K562 (cell line): ENCODE measurements around the gene CC2D2B. TPM values are rescaled to one million over a fixed set of nuclear protein-coding genes. Genes with fewer than 3 reads are reported as not detected.

Source experiments
- ATAC-seq: fragments of 200-7000 bp; cut with Tn5 transposase; 3 replicates; pipeline ENCODE4 v1.9.1; 2020; ENCODE audit warnings: moderate library complexity
- BruUV-seq: library from RNA; stranded (reverse); fragments of 400-500 nt; replicated peaks from 2 replicates; lab custom pipeline; 2021; lab: Mats Ljungman, UMichigan
- CTCF ChIA-PET: fragments of 300-600 bp; formaldehyde crosslinking; extraction: SDS; loops from one replicate; lab custom pipeline; 2021; ENCODE audit warnings: low intra/inter-chr PET ratio; lab: Yijun Ruan, JAX
- POLR2A ChIA-PET: fragments of 300-600, 350-650 bp; sonication (Branson Sonifier 250); formaldehyde crosslinking; extraction: SDS; loops from one replicate; lab custom pipeline; 2021; ENCODE audit warnings: antibody characterized with exemption, inconsistent platforms; lab: Yijun Ruan, JAX
- DNase-seq, 4 experiments: peaks; one replicate each; pipeline versions ENCODE4 v3.0.0 to v3.0.0-alpha.2; 2011 to 2018; ENCODE audit warnings: low spot score in 3 of 4, mixed read lengths in 3 of 4; ENCODE audit errors: extremely low read depth in 1 of 4
- FAIRE-seq: peaks from 2 replicates; lab custom pipeline; 2011; peaks lifted over from hg19 to GRCh38; lab: Jason Lieb, UNC
- H2AFZ ChIP-seq: 2 replicates; pipeline ENCODE4 v1.6.0; 2011; ENCODE audit warnings: low read depth, low read length, control low read depth, inconsistent platforms
- H3K27ac ChIP-seq: fragments of 200-600 bp; 3 replicates; pipeline ENCODE4 v1.8.0; 2011; ENCODE audit warnings: low read depth, mild to moderate bottlenecking, control low read depth, inconsistent platforms, low read length, moderate library complexity, mixed read lengths; ENCODE audit errors: extremely low read depth
- H3K27me3 ChIP-seq, 2 experiments: fragments of 300-600 bp in 1 of 2; 2 replicates in 1 of 2; 3 replicates in 1 of 2; pipeline versions ENCODE4 v1.6.0 to v1.8.0; 2011; ENCODE audit warnings: inconsistent platforms in 2 of 2, low read length in 2 of 2, mild to moderate bottlenecking in 1 of 2, mixed read lengths in 1 of 2, moderate library complexity in 1 of 2; ENCODE audit not compliant: control insufficient read depth in 2 of 2, insufficient read depth in 2 of 2
- H3K36me3 ChIP-seq: fragments of 300-600 bp; 3 replicates; pipeline ENCODE4 v1.8.0; 2011; ENCODE audit warnings: mild to moderate bottlenecking, low read length, inconsistent platforms; ENCODE audit not compliant: control insufficient read depth, insufficient read depth
- H3K4me1 ChIP-seq, 2 experiments: fragments of 200-600 bp in 1 of 2; replicated peaks in 1 of 2; 2 replicates in 1 of 2; 3 replicates in 1 of 2; pipeline versions ENCODE4 v1.5.1 to v1.8.0; 2011; ENCODE audit warnings: inconsistent platforms in 2 of 2, low read length in 2 of 2, mild to moderate bottlenecking in 1 of 2, mixed read lengths in 1 of 2, moderate library complexity in 1 of 2; ENCODE audit not compliant: control insufficient read depth in 2 of 2, insufficient read depth in 2 of 2
- H3K4me2 ChIP-seq: 2 replicates; pipeline ENCODE4 v1.6.1; 2011; ENCODE audit warnings: low read length, control low read depth, inconsistent platforms, mixed read lengths; ENCODE audit not compliant: insufficient read depth
- H3K4me3 ChIP-seq: fragments of 200-600 bp; sonication (generic), shearing (Covaris generic); 2 replicates; pipeline ENCODE4 v1.5.1; 2016; ENCODE audit warnings: control low read depth, inconsistent platforms
- H3K79me2 ChIP-seq: fragments of 200-600 bp; 3 replicates; pipeline ENCODE4 v1.8.0; 2011; ENCODE audit warnings: low read length, inconsistent platforms; ENCODE audit not compliant: control insufficient read depth, insufficient read depth
- H3K9ac ChIP-seq, 2 experiments: 2 replicates each; pipeline versions ENCODE4 v1.6.0 to v1.6.1; 2011; ENCODE audit warnings: low read depth in 2 of 2, low read length in 2 of 2, control low read depth in 1 of 2, inconsistent platforms in 1 of 2, mild to moderate bottlenecking in 1 of 2, mixed read lengths in 1 of 2; ENCODE audit not compliant: insufficient read depth in 1 of 2
- H3K9me1 ChIP-seq: one replicate; pipeline ENCODE4 v1.6.0; 2011; ENCODE audit warnings: inconsistent platforms, mild to moderate bottlenecking, low read length, moderate library complexity; ENCODE audit not compliant: control insufficient read depth, insufficient read depth
- H3K9me3 ChIP-seq: replicated peaks from 2 replicates; pipeline ENCODE4 v1.5.1; 2011; ENCODE audit warnings: low read depth, low read length, inconsistent platforms; ENCODE audit not compliant: control insufficient read depth, insufficient read depth
- H4K20me1 ChIP-seq: replicated peaks from 2 replicates; pipeline ENCODE4 v1.6.1; 2011; ENCODE audit warnings: low read length, inconsistent platforms, mixed read lengths; ENCODE audit not compliant: control insufficient read depth, insufficient read depth
- CSDE1 ChIP-seq, 2 experiments: fragments of 450-650 bp; IDR thresholded peaks; 2 replicates each; pipeline ENCODE4 v1.6.1; 2016; ENCODE audit warnings: mild to moderate bottlenecking in 1 of 2
- FOXA1 ChIP-seq: fragments of 450-650 bp; IDR thresholded peaks from 2 replicates; pipeline ENCODE4 v1.6.1; 2016; ENCODE audit warnings: mild to moderate bottlenecking, borderline replicate concordance
- HNRNPK ChIP-seq: fragments of 200-400 bp; formaldehyde crosslinking; IDR thresholded peaks from one replicate; pipeline ENCODE4 v1.6.1; 2018; ENCODE audit warnings: mild to moderate bottlenecking, low read depth, low read length; ENCODE audit not compliant: poor library complexity, severe bottlenecking
- HNRNPUL1 ChIP-seq: fragments of 200-400 bp; formaldehyde crosslinking; IDR thresholded peaks from 2 replicates; pipeline ENCODE4 v1.6.1; 2017; ENCODE audit warnings: low read length
- PCBP2 ChIP-seq: fragments of 200-400 bp; formaldehyde crosslinking; IDR thresholded peaks from 2 replicates; pipeline ENCODE4 v1.6.1; 2018; ENCODE audit warnings: low read length, low read depth, mild to moderate bottlenecking, moderate library complexity; ENCODE audit not compliant: poor library complexity, severe bottlenecking
- RBM14 ChIP-seq: fragments of 200-400 bp; formaldehyde crosslinking; IDR thresholded peaks from 2 replicates; pipeline ENCODE4 v1.6.1; 2018; ENCODE audit warnings: low read depth, mild to moderate bottlenecking, low read length, moderate library complexity, borderline replicate concordance; ENCODE audit not compliant: insufficient read depth
- RCOR1 ChIP-seq, 2 experiments: IDR thresholded peaks; 2 replicates each; pipeline ENCODE4 v1.6.1; 2012; ENCODE audit warnings: low read depth in 2 of 2, low read length in 2 of 2, borderline replicate concordance in 1 of 2, improper control_type of control experiment in 1 of 2
- SMC3 ChIP-seq: conservative IDR thresholded peaks from 2 replicates; pipeline ENCODE4 v1.6.1; 2011; ENCODE audit warnings: low read depth, low read length, improper control_type of control experiment; ENCODE audit not compliant: insufficient read depth
- STAG1 ChIP-seq: sonication (generic); formaldehyde crosslinking; IDR thresholded peaks from 2 replicates; pipeline ENCODE4 v1.5.0; 2020; ENCODE audit warnings: missing genetic modification reagents, borderline replicate concordance
- WGBS: fragments of 100-300 bp; shearing (Covaris generic); methylation state at CpG from one replicate; pipeline ENCODE4 v1.1.6; 2016; ENCODE audit warnings: low coverage, mixed read lengths; ENCODE audit not compliant: insufficient coverage; ENCODE audit errors: missing lambda C conversion rate; 5-methylcytosine and 5-hydroxymethylcytosine counted together
- in situ Hi-C: fragments of 300-500 bp; cut with MboI; formaldehyde crosslinking; loops from 4 replicates; pipeline ENCODE4 v1.15.0; 2018; ENCODE audit warnings: inconsistent platforms, mixed read lengths
- intact Hi-C: fragments of 100-400 bp; cut with micrococcal nuclease; formaldehyde crosslinking; loops from 2 replicates; pipeline ENCODE4 v1.14.2; 2022
- polyA plus RNA-seq, 8 experiments: library from polyadenylated mRNA; depleted of rRNA in 4 of 8; stranded (reverse) in 5 of 8; unstranded in 3 of 8; fragments of >200 nt; fragmentation: Nextera tagmentation in 2 of 8; fragmentation: Illumina TruSeq in 1 of 8; extraction: Ambion mirVana in 2 of 8; extraction: Trizol in 1 of 8; gene quantifications; 2 replicates each; pipeline versions ENCODE4 v1.2.1 to v1.2.3, GENCODE V29; 2011 to 2014; ENCODE audit warnings: inconsistent platforms in 1 of 8, missing spikeins in 1 of 8
- total RNA-seq, 7 experiments: library from RNA; depleted of rRNA in 6 of 7; stranded (reverse); fragments of >200 nt in 6 of 7; fragmentation: Illumina TruSeq in 2 of 7; extraction: Trizol in 2 of 7; gene quantifications; 2 replicates each; pipeline versions ENCODE4 v1.2.1 to v1.2.3, GENCODE V29; 2011 to 2021; ENCODE audit warnings: low replicate concordance in 1 of 7
- TF ChIP-seq, protein P1 (sequence below): fragments of 450-650 bp; formaldehyde crosslinking; conservative IDR thresholded peaks from 2 replicates; pipeline ENCODE4 v1.4.0; 2022; ENCODE audit warnings: mild to moderate bottlenecking, missing genetic modification characterization

The CC2D2B gene
- total and polyA plus RNA-seq, 9 of the 15 experiments (the other 6 are each of a cell fraction or from before 2014, with no cell fraction given): 0.10 to 0.34 (median 0.20) TPM; not detected in 5

DNA sequence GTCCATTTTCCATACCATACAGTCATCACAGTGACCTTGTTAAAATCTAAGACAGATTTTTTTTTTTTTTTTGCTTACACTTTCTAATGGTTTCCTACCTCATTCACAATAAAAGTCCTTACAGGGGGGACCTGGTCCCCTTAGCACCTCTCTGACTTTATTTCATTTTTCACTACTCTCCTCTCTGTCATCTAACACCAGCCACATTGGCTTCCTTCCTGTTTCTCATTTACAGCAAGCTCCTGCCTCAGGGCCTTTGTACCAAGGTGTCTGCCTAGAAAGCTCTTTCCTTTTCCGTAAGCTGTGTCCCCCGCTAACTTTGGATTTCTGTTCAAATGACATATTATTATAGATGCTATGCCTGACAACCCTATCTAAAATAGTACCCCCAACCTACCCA, 27.7 kb downstream of the CC2D2B start (continued):
- TF ChIP-seq, protein P1, sequence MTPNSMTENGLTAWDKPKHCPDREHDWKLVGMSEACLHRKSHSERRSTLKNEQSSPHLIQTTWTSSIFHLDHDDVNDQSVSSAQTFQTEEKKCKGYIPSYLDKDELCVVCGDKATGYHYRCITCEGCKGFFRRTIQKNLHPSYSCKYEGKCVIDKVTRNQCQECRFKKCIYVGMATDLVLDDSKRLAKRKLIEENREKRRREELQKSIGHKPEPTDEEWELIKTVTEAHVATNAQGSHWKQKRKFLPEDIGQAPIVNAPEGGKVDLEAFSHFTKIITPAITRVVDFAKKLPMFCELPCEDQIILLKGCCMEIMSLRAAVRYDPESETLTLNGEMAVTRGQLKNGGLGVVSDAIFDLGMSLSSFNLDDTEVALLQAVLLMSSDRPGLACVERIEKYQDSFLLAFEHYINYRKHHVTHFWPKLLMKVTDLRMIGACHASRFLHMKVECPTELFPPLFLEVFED (CRISPR knock-in tag): no peak
- TF ChIP-seq RBM14 (no peak), HNRNPK (no peak), CSDE1 (IDR thresholded peaks at IDR 0.05) (no peak)

DNA sequence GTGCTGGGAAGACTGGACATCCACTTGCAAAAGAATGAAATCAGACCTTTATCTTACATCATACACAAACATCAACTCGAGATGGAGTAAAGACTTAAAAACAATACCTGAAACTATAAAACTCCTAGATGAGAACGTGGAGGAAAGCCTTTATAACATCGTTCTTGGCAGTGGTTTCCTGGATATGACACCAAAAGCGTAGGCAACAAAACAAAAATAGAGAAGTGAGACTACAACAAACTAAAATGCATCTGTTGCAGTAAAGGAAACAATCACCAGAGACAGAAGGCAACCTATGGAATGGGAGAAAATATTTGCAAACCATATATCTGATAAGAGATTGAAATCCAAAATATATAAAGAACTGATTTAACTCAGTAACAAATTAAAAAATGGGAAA, 33.3 kb downstream of the CC2D2B start:
- no peak for TF ChIP-seq PCBP2
- TF ChIP-seq FOXA1: no peak
- TF ChIP-seq SMC3: no peak
- TF ChIP-seq HNRNPUL1: no peak
- no peak for TF ChIP-seq STAG1 (CRISPR knock-in tag)
- no peak for TF ChIP-seq RCOR1 (IDR thresholded peaks at IDR 0.05; ENCODE audit: borderline replicate concordance in 1 of 2, low read depth in 2 of 2, low read length in 2 of 2)
- H4K20me1 ChIP-seq: no peaks in the 10 kb centered on the region
- BruUV-seq: no TSS peak
- H3K4me1 ChIP-seq: no peaks in the 10 kb centered on the region
- in situ Hi-C loops: no loop called here
- no peak overlapping the region for H2AFZ ChIP-seq
- POLR2A ChIA-PET: no interaction called here
- no peaks in the 10 kb centered on the region for H3K27me3 ChIP-seq
- FAIRE-seq (no peak), DNase-seq (no peak), ATAC-seq (no peak)
- H3K9me1 ChIP-seq: no peaks in the 10 kb centered on the region
- no peak overlapping the region for H3K4me3 ChIP-seq
- H3K27ac ChIP-seq: no peak overlapping the region
- H3K79me2 ChIP-seq: no peaks in the 10 kb centered on the region
- H3K36me3 ChIP-seq: no peaks in the 10 kb centered on the region
- no peak overlapping the region for H3K9ac ChIP-seq
- H3K4me2 ChIP-seq: no peak overlapping the region
- H3K9me3 ChIP-seq: 0 out of 2 replicates have a peak, but pooled peaks cover 2% of the 10 kb centered on the region
- CTCF ChIA-PET: no interaction called here
- intact Hi-C loops: no loop called here
- 0% methylated on average over 4 of the region's 4 CpGs for WGBS
